GM12801 (cell line): ENCODE results near the gene ASIC2.

Experiments used
- CTCF ChIP-seq: IDR thresholded peaks from one replicate; pipeline ENCODE4 v1.5.1; 2011; ENCODE audit warnings: control low read depth; ENCODE audit not compliant: insufficient read length; ENCODE audit errors: extremely low read depth

The ASIC2 gene

GRCh38 chr17:33214996-33215395, 78.1 kb downstream of the ASIC2 start:
- no peak for TF ChIP-seq CTCF

DNA sequence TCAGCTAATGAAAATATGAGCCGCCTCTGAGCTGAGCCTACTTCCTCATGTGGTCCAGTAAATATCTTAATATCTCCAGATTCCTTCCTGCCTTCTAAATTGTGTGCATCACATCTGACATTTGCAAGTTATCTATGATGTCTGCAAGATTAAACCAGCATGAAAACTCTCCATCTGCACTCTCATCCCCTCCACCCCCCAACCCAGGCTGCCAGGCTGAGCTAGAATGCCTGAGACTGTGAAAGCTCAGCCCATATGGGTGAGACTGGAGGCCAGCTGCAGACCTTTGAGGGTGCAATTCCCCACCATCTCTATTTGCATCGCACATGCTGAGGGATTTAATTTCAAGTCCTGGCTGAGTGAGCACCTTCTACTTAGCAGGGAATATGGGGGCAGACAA, 82.8 kb downstream of the ASIC2 start:
- TF ChIP-seq CTCF, result no peak

- TF ChIP-seq CTCF, result no peak
Observed at GRCh38 chr17:33209671-33210070, 83.4 kb downstream of the ASIC2 start.

DNA sequence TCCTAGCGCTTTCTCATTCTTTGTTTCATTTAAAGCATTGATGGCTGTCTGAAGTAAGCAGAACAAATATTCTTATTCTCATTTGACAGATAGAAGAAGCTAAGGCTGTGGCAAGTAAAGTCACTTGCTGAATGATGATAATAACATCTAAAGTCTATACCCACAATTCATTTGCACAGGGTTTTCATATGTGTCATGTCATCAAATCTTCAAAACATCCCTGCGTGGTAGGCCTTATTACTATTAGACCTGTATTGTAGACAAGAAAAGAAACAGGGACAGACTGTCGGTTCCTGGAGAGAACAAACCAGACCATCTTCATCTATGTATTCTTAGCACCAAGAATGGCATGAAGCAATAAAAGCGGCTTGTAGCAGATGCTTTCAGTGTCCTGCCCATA, 85.9 kb downstream of the ASIC2 start:
- TF ChIP-seq CTCF, result no peak

GRCh38 chr17:33205552-33205951, 87.5 kb downstream of the ASIC2 start:
- TF ChIP-seq CTCF, result no peak

DNA sequence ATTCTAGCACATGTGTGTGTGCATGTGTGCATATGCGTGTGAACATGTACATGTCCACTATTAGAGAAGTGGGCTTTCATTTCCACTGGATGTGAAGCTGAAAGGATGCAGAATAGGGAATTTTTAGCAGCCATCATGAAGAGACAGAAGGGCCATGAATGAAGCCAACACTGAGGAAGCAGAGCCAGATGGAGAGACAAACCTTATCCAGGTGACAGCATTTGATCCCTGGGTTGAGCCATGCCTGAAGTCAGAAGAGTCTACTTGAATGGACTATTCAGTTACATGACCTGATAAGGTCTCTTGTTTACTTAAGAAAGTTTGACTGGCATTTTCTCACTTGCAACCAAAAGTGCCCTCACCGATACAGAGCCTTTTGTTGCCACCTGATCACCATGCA, 88.4 kb downstream of the ASIC2 start:
- TF ChIP-seq CTCF, result no peak

DNA sequence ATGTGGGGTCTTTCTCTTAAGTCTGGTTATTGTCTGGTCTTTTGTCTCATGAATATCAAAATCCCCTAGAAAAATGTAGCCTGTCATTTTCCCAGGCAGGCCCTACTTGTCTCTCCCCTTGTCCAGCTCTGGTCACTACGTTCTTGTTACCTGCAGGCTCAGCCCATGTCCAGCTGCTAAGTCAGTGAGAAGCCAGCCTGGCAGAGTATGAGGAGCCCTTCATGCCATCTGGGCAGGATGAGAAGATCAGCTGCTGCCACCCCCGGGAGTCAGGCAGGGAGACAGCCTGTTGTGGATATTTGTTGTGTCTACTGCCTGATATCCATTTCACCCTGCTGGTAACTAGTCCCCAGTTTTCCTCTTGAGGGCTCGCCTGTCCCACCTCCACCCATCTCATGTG, 88.9 kb downstream of the ASIC2 start:
- TF ChIP-seq CTCF, result no peak
